PC-9 (cell line): Measurements from ENCODE around the gene LRTM1. TPM values are rescaled to one million over a fixed set of nuclear protein-coding genes. Genes with fewer than 3 reads are reported as not detected.

ENCODE experiments used
- BruUV-seq: library from RNA; stranded (reverse); fragments of 400-500 nt; replicated peaks from 2 replicates; lab custom pipeline; 2021; lab: Mats Ljungman, UMichigan
- CTCF ChIA-PET: fragments of 300-600 bp; sonication (Branson Sonifier 250); formaldehyde crosslinking; loops from one replicate; lab custom pipeline; 2022; ENCODE audit warnings: antibody characterized with exemption; lab: Charles Lee
- POLR2A ChIA-PET: fragments of 300-600 bp; sonication (Branson Sonifier 250); formaldehyde crosslinking; loops from one replicate; lab custom pipeline; 2022; ENCODE audit warnings: antibody characterized with exemption; ENCODE audit not compliant: unreplicated experiment; lab: Charles Lee
- DNase-seq, 2 experiments: peaks; one replicate each; pipeline versions ENCODE4 v3.0.0 to v3.0.0-alpha.2; 2015 to 2022; ENCODE audit warnings: mixed read lengths in 1 of 2
- H2AFZ ChIP-seq: fragments of 200-600 bp; sonication (generic); 2 replicates; pipeline ENCODE4 v1.8.1; 2017; ENCODE audit warnings: antibody characterized with exemption
- H3F3A ChIP-seq: fragments of 200-600 bp; sonication (generic); 2 replicates; pipeline ENCODE4 v1.8.1; 2017; ENCODE audit warnings: antibody characterized with exemption, mild to moderate bottlenecking, low read depth; ENCODE audit not compliant: insufficient read depth
- H3K27ac ChIP-seq: fragments of 200-600 bp; sonication (generic); 2 replicates; pipeline ENCODE4 v1.6.1; 2016; ENCODE audit warnings: mixed run types
- H3K27me3 ChIP-seq: fragments of 200-600 bp; sonication (generic); 2 replicates; pipeline ENCODE4 v1.6.1; 2016; ENCODE audit warnings: low read depth, mixed run types; ENCODE audit not compliant: insufficient read depth
- H3K36me3 ChIP-seq: fragments of 200-600 bp; sonication (generic); 2 replicates; pipeline ENCODE4 v1.6.1; 2016; ENCODE audit warnings: low read depth, mixed run types
- H3K4me1 ChIP-seq: fragments of 200-600 bp; sonication (generic); replicated peaks from 2 replicates; pipeline ENCODE4 v1.6.1; 2016; ENCODE audit warnings: mixed run types; ENCODE audit not compliant: insufficient read depth
- H3K4me2 ChIP-seq: fragments of 200-600 bp; sonication (generic); 2 replicates; pipeline ENCODE4 v1.6.1; 2017; ENCODE audit warnings: mixed run types
- H3K4me3 ChIP-seq: fragments of 200-600 bp; sonication (generic); 2 replicates; pipeline ENCODE4 v1.6.1; 2016; ENCODE audit warnings: mixed run types
- H3K79me2 ChIP-seq: fragments of 200-600 bp; sonication (generic); 2 replicates; pipeline ENCODE4 v1.6.1; 2017; ENCODE audit warnings: low read depth, mixed run types
- H3K9me2 ChIP-seq: fragments of 200-600 bp; sonication (generic); 2 replicates; pipeline ENCODE4 v1.8.1; 2017; ENCODE audit warnings: mild to moderate bottlenecking; ENCODE audit not compliant: insufficient read depth
- H3K9me3 ChIP-seq: fragments of 200-600 bp; sonication (generic); 2 replicates; pipeline ENCODE4 v1.8.1; 2016; ENCODE audit warnings: low read depth; ENCODE audit not compliant: insufficient read depth
- H4K20me1 ChIP-seq: fragments of 200-600 bp; sonication (generic); 2 replicates; pipeline ENCODE4 v1.8.1; 2017; ENCODE audit not compliant: insufficient read depth
- CTCF ChIP-seq: fragments of 200-600 bp; sonication (generic); conservative IDR thresholded peaks from 2 replicates; pipeline ENCODE4 v1.6.1; 2017; ENCODE audit warnings: mixed run types, antibody characterized with exemption, mild to moderate bottlenecking, moderate library complexity
- EZH2 ChIP-seq: fragments of 200-600 bp; sonication (generic); IDR thresholded peaks from 2 replicates; pipeline ENCODE4 v1.8.0; 2017; ENCODE audit warnings: antibody characterized with exemption, low read depth
- intact Hi-C: fragments of 100-400 bp; cut with micrococcal nuclease; formaldehyde crosslinking; loops from one replicate; pipeline ENCODE4 v1.10.0; 2022; ENCODE audit not compliant: unreplicated experiment
- total RNA-seq: library from RNA; stranded (reverse); gene quantifications from 2 replicates; pipeline ENCODE4 v1.2.3, GENCODE V29; 2021

The LRTM1 gene
- total RNA-seq, 1 experiment from 2014 or later = not detected

GRCh38 chr3:54969652-54970051, 41.8 kb upstream of the LRTM1 start:
- intact Hi-C loops = no loop called here
- TF ChIP-seq CTCF (no peak), EZH2 (no peak)
- Histone ChIP-seq H3K9me2 (no peaks in the 10 kb centered on the region), H3K4me3 (no peak overlapping the region), H3K4me2 (no peak overlapping the region), H4K20me1 (no peaks in the 10 kb centered on the region), H3K79me2 (no peaks in the 10 kb centered on the region), H3K27ac (no peak overlapping the region), H2AFZ (no peak overlapping the region), H3F3A (no peaks in the 10 kb centered on the region), H3K9me3 (no peaks in the 10 kb centered on the region), H3K27me3 (no peaks in the 10 kb centered on the region), H3K4me1 (no peaks in the 10 kb centered on the region), H3K36me3 (no peaks in the 10 kb centered on the region)
- DNase-seq = no peak
- ChIA-PET POLR2A (interaction anchor here (0.7 kb wide), 1 partner anchor 640 kb away, joined by 5 read pairs; no protein-coding TSS in a partner anchor), CTCF (no interaction called here)
- no TSS peak for BruUV-seq

DNA sequence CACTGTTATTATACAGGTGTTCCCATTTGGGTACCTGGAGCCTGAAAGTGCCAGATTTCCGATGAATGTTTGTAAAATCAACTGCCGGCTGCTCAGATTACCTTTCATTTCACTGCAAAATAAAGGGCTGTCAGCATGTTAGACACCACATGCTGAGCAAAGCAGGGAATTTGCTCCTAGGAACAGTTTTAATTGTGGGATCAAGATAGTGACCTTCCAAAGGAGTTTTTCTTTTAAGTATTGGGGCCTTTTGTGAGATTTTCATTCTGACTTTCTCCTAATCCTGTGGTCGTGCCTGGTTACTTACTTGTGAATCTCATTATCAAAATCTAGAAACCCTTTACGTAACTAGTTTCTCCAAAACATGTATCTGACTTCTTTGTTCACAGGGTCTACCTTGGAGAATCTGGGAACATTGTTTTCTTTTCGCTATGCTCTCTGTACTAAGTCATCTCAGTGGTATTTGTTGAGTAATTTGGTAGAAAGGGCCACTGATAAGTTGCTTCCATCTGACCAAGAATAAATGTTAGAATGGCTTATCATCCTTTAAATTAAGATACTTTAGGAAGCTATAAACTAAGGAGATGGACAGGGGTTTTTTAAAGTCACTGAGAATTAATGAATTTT, 40.8 kb upstream of the LRTM1 start:
- TF ChIP-seq EZH2 (no peak), CTCF (no peak)
- no peaks in the 10 kb centered on the region for H3K9me3 ChIP-seq
- no peak overlapping the region for H3K27ac ChIP-seq
- DNase-seq = no peak
- BruUV-seq = no TSS peak
- intact Hi-C loops = no loop called here
- no peak overlapping the region for H2AFZ ChIP-seq
- CTCF ChIA-PET = no interaction called here
- no peaks in the 10 kb centered on the region for H3K27me3 ChIP-seq
- H3K79me2 ChIP-seq = no peaks in the 10 kb centered on the region
- H3K4me1 ChIP-seq = no peaks in the 10 kb centered on the region
- no peaks in the 10 kb centered on the region for H4K20me1 ChIP-seq
- H3K9me2 ChIP-seq = no peaks in the 10 kb centered on the region
- H3K4me2 ChIP-seq = no peak overlapping the region
- no peaks in the 10 kb centered on the region for H3F3A ChIP-seq
- H3K4me3 ChIP-seq = no peak overlapping the region
- no peaks in the 10 kb centered on the region for H3K36me3 ChIP-seq
- POLR2A ChIA-PET = interaction anchor here (0.6 kb wide), 1 partner anchor 146 kb away, joined by 6 read pairs; no protein-coding TSS in a partner anchor

- no peak for DNase-seq
- Histone ChIP-seq H2AFZ (no peak overlapping the region), H3K9me3 (no peaks in the 10 kb centered on the region), H3K4me1 (no peaks in the 10 kb centered on the region), H3K4me2 (no peak overlapping the region), H3K4me3 (no peak overlapping the region), H3K27ac (no peak overlapping the region), H3K9me2 (no peaks in the 10 kb centered on the region), H3K79me2 (no peaks in the 10 kb centered on the region), H3K27me3 (no peaks in the 10 kb centered on the region), H3F3A (no peaks in the 10 kb centered on the region), H4K20me1 (no peaks in the 10 kb centered on the region), H3K36me3 (no peaks in the 10 kb centered on the region)
- POLR2A ChIA-PET = no interaction called here
- CTCF ChIA-PET = interaction anchor here (0.6 kb wide), 1 partner anchor 300 kb away, joined by 3 read pairs; no protein-coding TSS in a partner anchor
- no peak for TF ChIP-seq EZH2
- no peak for TF ChIP-seq CTCF
- intact Hi-C loops = no loop called here
- no TSS peak for BruUV-seq
These were observed 39.9 kb upstream of the LRTM1 start for GRCh38 chr3:54967731-54968161.
